Endothelial cell of umbilical vein (primary cell): ENCODE results near the gene DBI.

Experiments used
- EZH2 ChIP-seq: IDR thresholded peaks from 2 replicates; pipeline ENCODE4 v1.6.1; 2012; ENCODE audit warnings: borderline replicate concordance, low read depth, mild to moderate bottlenecking, moderate library complexity, low read length, inconsistent platforms; ENCODE audit not compliant: severe bottlenecking
- POLR2A ChIP-seq: IDR thresholded peaks from 2 replicates; pipeline ENCODE4 v1.6.1; 2012; ENCODE audit warnings: low read depth, mild to moderate bottlenecking, control low read depth, low read length
- TF ChIP-seq, protein P1 (sequence below), 2 donors: IDR thresholded peaks; 1 replicate in 1 of 2; 2 replicates in 1 of 2; pipeline ENCODE4 v1.5.1; 2011; ENCODE audit warnings: low read length in 2 of 2, mild to moderate bottlenecking in 2 of 2, moderate library complexity in 2 of 2, control low read depth in 1 of 2, inconsistent platforms in 1 of 2, low read depth in 1 of 2; ENCODE audit not compliant: insufficient read depth in 1 of 2; ENCODE audit errors: extremely low read depth in 1 of 2

DNA sequence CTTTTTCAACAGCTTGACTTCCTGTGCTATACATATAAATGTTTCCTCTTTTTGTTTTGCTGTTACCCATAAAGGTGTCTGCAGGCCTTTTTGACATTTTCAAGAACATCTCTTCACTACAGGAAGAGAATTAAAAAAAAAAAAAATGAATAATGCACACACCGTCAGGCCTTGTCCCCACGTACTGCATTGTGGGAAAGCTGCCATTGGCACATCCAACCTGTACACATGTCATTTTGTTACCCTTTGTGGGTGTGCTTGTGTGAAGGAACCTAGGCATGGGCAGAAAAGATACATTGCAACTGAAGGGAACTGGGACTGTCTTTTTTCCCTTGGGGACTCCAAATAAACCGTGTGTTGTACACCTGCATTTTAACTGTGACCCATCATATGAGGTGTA lies 48.1 kb downstream of the DBI start:
- TF ChIP-seq, protein P1, sequence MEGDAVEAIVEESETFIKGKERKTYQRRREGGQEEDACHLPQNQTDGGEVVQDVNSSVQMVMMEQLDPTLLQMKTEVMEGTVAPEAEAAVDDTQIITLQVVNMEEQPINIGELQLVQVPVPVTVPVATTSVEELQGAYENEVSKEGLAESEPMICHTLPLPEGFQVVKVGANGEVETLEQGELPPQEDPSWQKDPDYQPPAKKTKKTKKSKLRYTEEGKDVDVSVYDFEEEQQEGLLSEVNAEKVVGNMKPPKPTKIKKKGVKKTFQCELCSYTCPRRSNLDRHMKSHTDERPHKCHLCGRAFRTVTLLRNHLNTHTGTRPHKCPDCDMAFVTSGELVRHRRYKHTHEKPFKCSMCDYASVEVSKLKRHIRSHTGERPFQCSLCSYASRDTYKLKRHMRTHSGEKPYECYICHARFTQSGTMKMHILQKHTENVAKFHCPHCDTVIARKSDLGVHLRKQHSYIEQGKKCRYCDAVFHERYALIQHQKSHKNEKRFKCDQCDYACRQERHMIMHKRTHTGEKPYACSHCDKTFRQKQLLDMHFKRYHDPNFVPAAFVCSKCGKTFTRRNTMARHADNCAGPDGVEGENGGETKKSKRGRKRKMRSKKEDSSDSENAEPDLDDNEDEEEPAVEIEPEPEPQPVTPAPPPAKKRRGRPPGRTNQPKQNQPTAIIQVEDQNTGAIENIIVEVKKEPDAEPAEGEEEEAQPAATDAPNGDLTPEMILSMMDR (IDR thresholded peaks at IDR 0.05; ENCODE audit: extremely low read depth in 1 of 2, insufficient read depth in 1 of 2, low read depth in 1 of 2, low read length in 2 of 2): no peak
- TF ChIP-seq EZH2: no peak
- TF ChIP-seq POLR2A: no peak
